A549 (cell line): ENCODE measurements around the gene WSCD2. TPM values are rescaled to one million over a fixed set of nuclear protein-coding genes. Genes with fewer than 3 reads are reported as not detected.

Experiments used
- ATAC-seq, 2 experiments: fragments of 200-7000 bp in 1 of 2; fragments of >200 bp in 1 of 2; cut with Nextera tagmentation in 1 of 2; cut with Tn5 transposase in 1 of 2; 3 replicates each; pipeline versions ENCODE4 v1.8.0 to v1.9.1; 2018 to 2020; ENCODE audit warnings: mild to moderate bottlenecking in 1 of 2, moderate library complexity in 1 of 2
- CTCF ChIA-PET: fragments of 300-600 bp; sonication (Branson Sonifier 250); formaldehyde crosslinking; extraction: SDS; loops from one replicate; lab custom pipeline; 2021; ENCODE audit warnings: antibody characterized with exemption, inconsistent platforms; lab: Yijun Ruan, JAX
- POLR2A ChIA-PET: fragments of 350-600 bp; formaldehyde crosslinking; extraction: SDS; loops from one replicate; lab custom pipeline; 2021; ENCODE audit warnings: antibody characterized with exemption, inconsistent platforms; lab: Yijun Ruan, JAX
- DNase-seq, 2 experiments: peaks; one replicate each; pipeline versions ENCODE4 v3.0.0 to v3.0.0-alpha.2; 2011 to 2016; ENCODE audit warnings: low read depth in 1 of 2, low spot score in 1 of 2
- FAIRE-seq: peaks from 2 replicates; lab custom pipeline; 2011; peaks lifted over from hg19 to GRCh38; lab: Jason Lieb, UNC
- H3K27ac ChIP-seq, 2 experiments: fragments of >200 bp; sonication (Bioruptor Twin); formaldehyde crosslinking; 3 replicates each; pipeline ENCODE4 v1.5.1; 2016 to 2017
- H3K4me1 ChIP-seq: fragments of >200 bp; sonication (Bioruptor Twin); formaldehyde crosslinking; 3 replicates; pipeline ENCODE4 v1.6.1; 2016
- H3K4me2 ChIP-seq: fragments of >200 bp; sonication (Bioruptor Twin); formaldehyde crosslinking; 3 replicates; pipeline ENCODE4 v1.6.1; 2016
- H3K4me3 ChIP-seq: fragments of >200 bp; sonication (Bioruptor Twin); formaldehyde crosslinking; 3 replicates; pipeline ENCODE4 v1.5.1; 2016
- H3K9me3 ChIP-seq: fragments of >200 bp; sonication (Bioruptor Twin); formaldehyde crosslinking; 3 replicates; pipeline ENCODE4 v1.6.1; 2016
- CBX8 ChIP-seq: fragments of 200-600 bp; sonication (generic); IDR thresholded peaks from 2 replicates; pipeline ENCODE4 v1.6.1; 2016
- CEBPB ChIP-seq, 2 experiments: fragments of >200 bp in 1 of 2; sonication (Bioruptor Twin) in 1 of 2; formaldehyde crosslinking in 1 of 2; IDR thresholded peaks; 2 replicates each; pipeline ENCODE4 v1.6.1; 2012 to 2016
- CHD2 ChIP-seq: fragments of 150-350 bp; IDR thresholded peaks from 2 replicates; pipeline ENCODE4 v1.6.1; 2014; ENCODE audit warnings: low read length; ENCODE audit not compliant: partially characterized antibody
- CHD4 ChIP-seq: fragments of 200-600 bp; sonication (generic); IDR thresholded peaks from 2 replicates; pipeline ENCODE4 v1.6.1; 2016; ENCODE audit warnings: antibody characterized with exemption, mild to moderate bottlenecking, borderline replicate concordance
- ESRRA ChIP-seq: fragments of 150-350 bp; IDR thresholded peaks from 2 replicates; pipeline ENCODE4 v1.6.1; 2014; ENCODE audit warnings: mild to moderate bottlenecking, low read length, borderline replicate concordance
- FOSB ChIP-seq: fragments of 250-450 bp; sonication (Bioruptor Pico); IDR thresholded peaks from 2 replicates; pipeline ENCODE4 v1.5.0; 2020; ENCODE audit warnings: mild to moderate bottlenecking, moderate library complexity
- HDAC2 ChIP-seq: fragments of 200-600 bp; sonication (generic); IDR thresholded peaks from 2 replicates; pipeline ENCODE4 v1.6.1; 2016
- HOXB13 ChIP-seq: fragments of 250-450 bp; sonication (Bioruptor Pico); IDR thresholded peaks from 2 replicates; pipeline ENCODE4 v1.5.0; 2020; ENCODE audit warnings: low read depth, mild to moderate bottlenecking, moderate library complexity
- HOXB5 ChIP-seq: fragments of 250-450 bp; sonication (Bioruptor Pico); IDR thresholded peaks from 2 replicates; pipeline ENCODE4 v1.5.0; 2020; ENCODE audit warnings: mild to moderate bottlenecking, moderate library complexity
- MAFK ChIP-seq: fragments of 450-650 bp; IDR thresholded peaks from 2 replicates; pipeline ENCODE4 v1.6.1; 2014; ENCODE audit not compliant: partially characterized antibody
- NFE2L2 ChIP-seq: fragments of 150-350 bp; conservative IDR thresholded peaks from 2 replicates; pipeline ENCODE4 v1.6.1; 2014; ENCODE audit warnings: low read length
- NPAS2 ChIP-seq: fragments of 250-450 bp; sonication (Bioruptor Pico); IDR thresholded peaks from 2 replicates; pipeline ENCODE4 v1.8.0; 2022; ENCODE audit warnings: mild to moderate bottlenecking, moderate library complexity, borderline replicate concordance
- POLR2AphosphoS2 ChIP-seq: conservative IDR thresholded peaks from 2 replicates; pipeline ENCODE4 v1.6.1; 2012; ENCODE audit warnings: low read length, improper control_type of control experiment, inconsistent platforms
- RCOR1 ChIP-seq: fragments of 150-350 bp; IDR thresholded peaks from 2 replicates; pipeline ENCODE4 v1.6.1; 2014; ENCODE audit warnings: antibody characterized with exemption, low read length, low read depth
- RFX5 ChIP-seq: fragments of 450-650 bp; IDR thresholded peaks from 2 replicates; pipeline ENCODE4 v1.7.1; 2014; ENCODE audit warnings: antibody characterized with exemption, mild to moderate bottlenecking, moderate library complexity
- TFCP2L1 ChIP-seq: fragments of 250-450 bp; sonication (Bioruptor Pico); IDR thresholded peaks from 2 replicates; pipeline ENCODE4 v1.5.0; 2021; ENCODE audit warnings: mild to moderate bottlenecking
- ZC3H11A ChIP-seq: fragments of 450-650 bp; IDR thresholded peaks from 2 replicates; pipeline ENCODE4 v1.6.1; 2014; ENCODE audit warnings: antibody characterized with exemption, mild to moderate bottlenecking
- ZFP36 ChIP-seq: fragments of 450-650 bp; IDR thresholded peaks from 2 replicates; pipeline ENCODE4 v1.6.1; 2014; ENCODE audit warnings: borderline replicate concordance; ENCODE audit not compliant: partially characterized antibody
- WGBS: methylation state at CpG from one replicate; pipeline ENCODE4 v1.1.6; 2017; ENCODE audit errors: missing lambda C conversion rate; 5-methylcytosine and 5-hydroxymethylcytosine counted together
- polyA plus RNA-seq, 4 experiments: library from polyadenylated mRNA; depleted of rRNA in 3 of 4; stranded (reverse); fragments of >200 nt; fragmentation: RNase III in 1 of 4; extraction: RNeasy Plus Mini Kit Qiagen cat#74134 plus additional on column Dnase treatment in 1 of 4; gene quantifications; 2 replicates in 3 of 4; 3 replicates in 1 of 4; pipeline ENCODE4 v1.2.3, GENCODE V29; 2011 to 2017
- TF ChIP-seq, protein P1 (sequence below): fragments of 150-350 bp; IDR thresholded peaks from 2 replicates; pipeline ENCODE4 v1.6.1; 2014; ENCODE audit warnings: low read depth, mild to moderate bottlenecking, low read length
- TF ChIP-seq, protein P2 (sequence below): fragments of 250-450 bp; sonication (Bioruptor Pico); IDR thresholded peaks from 2 replicates; pipeline ENCODE4 v1.5.0; 2020; ENCODE audit warnings: low read depth, mild to moderate bottlenecking, moderate library complexity
- TF ChIP-seq, protein P3 (sequence below): IDR thresholded peaks from 2 replicates; pipeline ENCODE4 v1.6.1; 2012; ENCODE audit warnings: low read depth, borderline replicate concordance
- TF ChIP-seq, protein P4 (sequence below): fragments of >200 bp; sonication (Bioruptor Twin); formaldehyde crosslinking; IDR thresholded peaks from 3 replicates; pipeline ENCODE4 v1.5.1; 2016
- TF ChIP-seq, protein P5 (sequence below): fragments of 450-650 bp; IDR thresholded peaks from 2 replicates; pipeline ENCODE4 v1.6.1; 2014; ENCODE audit warnings: antibody characterized with exemption
- TF ChIP-seq, protein P6 (sequence below): fragments of 200-600 bp; sonication (generic); IDR thresholded peaks from 2 replicates; pipeline ENCODE4 v1.6.1; 2016; ENCODE audit warnings: antibody characterized with exemption, mild to moderate bottlenecking, moderate library complexity

The WSCD2 gene
- polyA plus RNA-seq, 2 of the 4 experiments (the other 2 are of a cell fraction): not detected

DNA sequence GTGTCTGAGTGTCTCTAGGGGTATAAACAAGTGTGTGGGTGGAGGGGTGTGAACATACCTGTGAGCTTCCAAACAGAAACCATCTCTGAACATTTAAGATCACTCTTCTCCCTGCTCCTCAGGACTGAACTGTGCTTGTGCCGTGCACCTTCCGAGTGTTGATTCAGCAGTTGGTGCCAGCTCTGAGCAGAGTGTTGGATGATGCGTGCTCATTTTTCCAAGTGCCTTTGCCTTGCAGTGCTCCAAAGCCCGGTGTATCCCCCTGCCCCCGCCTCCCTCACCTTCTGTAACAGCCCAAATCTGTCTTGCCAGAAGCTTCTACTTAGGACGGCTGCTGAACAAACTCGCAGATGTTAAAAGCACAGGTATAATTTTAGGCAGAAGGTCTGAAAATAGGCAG is 4.4 kb downstream of the WSCD2 start:
- ChIA-PET CTCF (no interaction called here), POLR2A (no interaction called here)
- WGBS: 5% methylated on average over 7 of the region's 7 CpGs
- Histone ChIP-seq H3K4me1 (0 out of 3 replicates have a peak, but pooled peaks cover 3% of the 10 kb centered on the region), H3K4me2 (no peak overlapping the region), H3K4me3 (no peak overlapping the region), H3K27ac (no peak overlapping the region), H3K9me3 (no peaks in the 10 kb centered on the region)
- no peak for DNase-seq
- FAIRE-seq: no peak
- TF ChIP-seq NFE2L2: no peak
- TF ChIP-seq CHD4: no peak
- no peak for TF ChIP-seq HOXB13
- no peak for TF ChIP-seq MAFK
- no peak for TF ChIP-seq CHD2
- no peak for ATAC-seq

DNA sequence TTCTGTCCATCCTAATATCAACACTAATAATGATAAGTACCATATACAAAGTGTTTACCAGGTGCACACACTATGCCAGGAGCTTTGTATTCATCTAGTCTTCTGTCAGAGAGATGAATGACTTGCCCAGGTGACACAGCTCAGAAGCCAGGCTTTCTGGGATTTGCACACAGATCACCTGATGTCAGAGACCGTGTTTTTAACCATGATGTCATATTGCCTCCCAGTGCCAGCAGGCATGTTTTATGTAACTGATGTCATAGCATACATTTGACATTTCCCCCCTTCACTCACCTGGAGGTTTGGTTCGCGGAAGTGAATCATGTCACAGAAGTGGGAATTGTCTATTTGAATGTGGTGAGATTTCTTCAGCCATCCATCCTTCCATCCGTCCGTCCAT is 5.7 kb downstream of the WSCD2 start:
- H3K4me2 ChIP-seq: no peak overlapping the region
- CTCF ChIA-PET: interaction anchor here (0.9 to 1.7 kb wide), 2 partner anchors 13 to 22 kb away, joined by 3 to 4 read pairs; no protein-coding TSS in a partner anchor
- ATAC-seq: no peak
- H3K4me1 ChIP-seq: no peaks in the 10 kb centered on the region
- H3K9me3 ChIP-seq: no peaks in the 10 kb centered on the region
- H3K27ac ChIP-seq: no peak overlapping the region
- DNase-seq: no peak
- no peak for FAIRE-seq
- POLR2A ChIA-PET: no interaction called here
- TF ChIP-seq POLR2AphosphoS2: no peak
- TF ChIP-seq HOXB5 (CRISPR knock-in tag): no peak
- TF ChIP-seq, protein P1, sequence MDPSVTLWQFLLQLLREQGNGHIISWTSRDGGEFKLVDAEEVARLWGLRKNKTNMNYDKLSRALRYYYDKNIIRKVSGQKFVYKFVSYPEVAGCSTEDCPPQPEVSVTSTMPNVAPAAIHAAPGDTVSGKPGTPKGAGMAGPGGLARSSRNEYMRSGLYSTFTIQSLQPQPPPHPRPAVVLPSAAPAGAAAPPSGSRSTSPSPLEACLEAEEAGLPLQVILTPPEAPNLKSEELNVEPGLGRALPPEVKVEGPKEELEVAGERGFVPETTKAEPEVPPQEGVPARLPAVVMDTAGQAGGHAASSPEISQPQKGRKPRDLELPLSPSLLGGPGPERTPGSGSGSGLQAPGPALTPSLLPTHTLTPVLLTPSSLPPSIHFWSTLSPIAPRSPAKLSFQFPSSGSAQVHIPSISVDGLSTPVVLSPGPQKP: no peak
- TF ChIP-seq, protein P2, sequence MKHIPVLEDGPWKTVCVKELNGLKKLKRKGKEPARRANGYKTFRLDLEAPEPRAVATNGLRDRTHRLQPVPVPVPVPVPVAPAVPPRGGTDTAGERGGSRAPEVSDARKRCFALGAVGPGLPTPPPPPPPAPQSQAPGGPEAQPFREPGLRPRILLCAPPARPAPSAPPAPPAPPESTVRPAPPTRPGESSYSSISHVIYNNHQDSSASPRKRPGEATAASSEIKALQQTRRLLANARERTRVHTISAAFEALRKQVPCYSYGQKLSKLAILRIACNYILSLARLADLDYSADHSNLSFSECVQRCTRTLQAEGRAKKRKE (CRISPR knock-in tag): no peak
- TF ChIP-seq, protein P3, sequence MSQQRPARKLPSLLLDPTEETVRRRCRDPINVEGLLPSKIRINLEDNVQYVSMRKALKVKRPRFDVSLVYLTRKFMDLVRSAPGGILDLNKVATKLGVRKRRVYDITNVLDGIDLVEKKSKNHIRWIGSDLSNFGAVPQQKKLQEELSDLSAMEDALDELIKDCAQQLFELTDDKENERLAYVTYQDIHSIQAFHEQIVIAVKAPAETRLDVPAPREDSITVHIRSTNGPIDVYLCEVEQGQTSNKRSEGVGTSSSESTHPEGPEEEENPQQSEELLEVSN: no peak
- no peak for TF ChIP-seq HDAC2
- TF ChIP-seq, protein P4, sequence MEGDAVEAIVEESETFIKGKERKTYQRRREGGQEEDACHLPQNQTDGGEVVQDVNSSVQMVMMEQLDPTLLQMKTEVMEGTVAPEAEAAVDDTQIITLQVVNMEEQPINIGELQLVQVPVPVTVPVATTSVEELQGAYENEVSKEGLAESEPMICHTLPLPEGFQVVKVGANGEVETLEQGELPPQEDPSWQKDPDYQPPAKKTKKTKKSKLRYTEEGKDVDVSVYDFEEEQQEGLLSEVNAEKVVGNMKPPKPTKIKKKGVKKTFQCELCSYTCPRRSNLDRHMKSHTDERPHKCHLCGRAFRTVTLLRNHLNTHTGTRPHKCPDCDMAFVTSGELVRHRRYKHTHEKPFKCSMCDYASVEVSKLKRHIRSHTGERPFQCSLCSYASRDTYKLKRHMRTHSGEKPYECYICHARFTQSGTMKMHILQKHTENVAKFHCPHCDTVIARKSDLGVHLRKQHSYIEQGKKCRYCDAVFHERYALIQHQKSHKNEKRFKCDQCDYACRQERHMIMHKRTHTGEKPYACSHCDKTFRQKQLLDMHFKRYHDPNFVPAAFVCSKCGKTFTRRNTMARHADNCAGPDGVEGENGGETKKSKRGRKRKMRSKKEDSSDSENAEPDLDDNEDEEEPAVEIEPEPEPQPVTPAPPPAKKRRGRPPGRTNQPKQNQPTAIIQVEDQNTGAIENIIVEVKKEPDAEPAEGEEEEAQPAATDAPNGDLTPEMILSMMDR: no peak
- TF ChIP-seq FOSB (CRISPR knock-in tag): no peak
- TF ChIP-seq MAFK: no peak
- TF ChIP-seq TFCP2L1 (CRISPR knock-in tag): no peak
- TF ChIP-seq, all 56 proteins: peak for 0
- H3K4me3 ChIP-seq: no peak overlapping the region
- WGBS: 40% methylated on average over 5 of the region's 5 CpGs

DNA sequence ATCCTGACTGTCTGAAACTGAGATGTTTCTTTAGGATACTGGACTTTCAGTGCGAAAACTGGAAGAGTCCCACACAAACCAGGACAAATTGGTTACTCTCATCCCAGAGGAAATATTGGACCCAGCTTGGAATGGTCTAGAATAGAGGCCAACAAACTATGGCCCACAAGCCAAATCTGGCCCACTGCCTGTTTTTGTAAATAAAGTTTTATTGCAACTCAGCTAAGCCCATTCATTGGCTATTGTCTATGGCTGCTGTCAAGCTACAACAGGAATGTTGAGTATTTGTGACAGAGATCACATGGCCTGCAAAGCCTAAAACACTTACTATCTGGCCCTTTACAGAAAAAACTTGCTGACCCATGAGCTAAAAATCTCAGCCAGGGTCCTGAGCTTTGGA is 6.5 kb downstream of the WSCD2 start:
- Histone ChIP-seq H3K4me1 (no peaks in the 10 kb centered on the region), H3K4me2 (no peak overlapping the region), H3K27ac (no peak overlapping the region), H3K9me3 (no peaks in the 10 kb centered on the region), H3K4me3 (no peak overlapping the region)
- 0% methylated on average over 1 of the region's 1 CpG for WGBS
- ChIA-PET POLR2A (no interaction called here), CTCF (interaction anchor here (1.7 kb wide), 1 partner anchor 12 kb away, joined by 4 read pairs; no protein-coding TSS in a partner anchor)
- no peak for TF ChIP-seq FOSB (CRISPR knock-in tag)
- no peak for TF ChIP-seq NFE2L2
- TF ChIP-seq CEBPB (IDR thresholded peaks at IDR 0.05): no peak
- TF ChIP-seq RCOR1: no peak
- no peak for TF ChIP-seq ZC3H11A
- TF ChIP-seq, protein P5, sequence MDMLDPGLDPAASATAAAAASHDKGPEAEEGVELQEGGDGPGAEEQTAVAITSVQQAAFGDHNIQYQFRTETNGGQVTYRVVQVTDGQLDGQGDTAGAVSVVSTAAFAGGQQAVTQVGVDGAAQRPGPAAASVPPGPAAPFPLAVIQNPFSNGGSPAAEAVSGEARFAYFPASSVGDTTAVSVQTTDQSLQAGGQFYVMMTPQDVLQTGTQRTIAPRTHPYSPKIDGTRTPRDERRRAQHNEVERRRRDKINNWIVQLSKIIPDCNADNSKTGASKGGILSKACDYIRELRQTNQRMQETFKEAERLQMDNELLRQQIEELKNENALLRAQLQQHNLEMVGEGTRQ: no peak
- TF ChIP-seq ESRRA: no peak
- TF ChIP-seq, protein P6, sequence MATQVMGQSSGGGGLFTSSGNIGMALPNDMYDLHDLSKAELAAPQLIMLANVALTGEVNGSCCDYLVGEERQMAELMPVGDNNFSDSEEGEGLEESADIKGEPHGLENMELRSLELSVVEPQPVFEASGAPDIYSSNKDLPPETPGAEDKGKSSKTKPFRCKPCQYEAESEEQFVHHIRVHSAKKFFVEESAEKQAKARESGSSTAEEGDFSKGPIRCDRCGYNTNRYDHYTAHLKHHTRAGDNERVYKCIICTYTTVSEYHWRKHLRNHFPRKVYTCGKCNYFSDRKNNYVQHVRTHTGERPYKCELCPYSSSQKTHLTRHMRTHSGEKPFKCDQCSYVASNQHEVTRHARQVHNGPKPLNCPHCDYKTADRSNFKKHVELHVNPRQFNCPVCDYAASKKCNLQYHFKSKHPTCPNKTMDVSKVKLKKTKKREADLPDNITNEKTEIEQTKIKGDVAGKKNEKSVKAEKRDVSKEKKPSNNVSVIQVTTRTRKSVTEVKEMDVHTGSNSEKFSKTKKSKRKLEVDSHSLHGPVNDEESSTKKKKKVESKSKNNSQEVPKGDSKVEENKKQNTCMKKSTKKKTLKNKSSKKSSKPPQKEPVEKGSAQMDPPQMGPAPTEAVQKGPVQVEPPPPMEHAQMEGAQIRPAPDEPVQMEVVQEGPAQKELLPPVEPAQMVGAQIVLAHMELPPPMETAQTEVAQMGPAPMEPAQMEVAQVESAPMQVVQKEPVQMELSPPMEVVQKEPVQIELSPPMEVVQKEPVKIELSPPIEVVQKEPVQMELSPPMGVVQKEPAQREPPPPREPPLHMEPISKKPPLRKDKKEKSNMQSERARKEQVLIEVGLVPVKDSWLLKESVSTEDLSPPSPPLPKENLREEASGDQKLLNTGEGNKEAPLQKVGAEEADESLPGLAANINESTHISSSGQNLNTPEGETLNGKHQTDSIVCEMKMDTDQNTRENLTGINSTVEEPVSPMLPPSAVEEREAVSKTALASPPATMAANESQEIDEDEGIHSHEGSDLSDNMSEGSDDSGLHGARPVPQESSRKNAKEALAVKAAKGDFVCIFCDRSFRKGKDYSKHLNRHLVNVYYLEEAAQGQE: no peak
- TF ChIP-seq RFX5: no peak
- TF ChIP-seq CBX8: no peak
- no peak for TF ChIP-seq ZFP36
- no peak for TF ChIP-seq NPAS2
- ATAC-seq: no peak
- no peak for FAIRE-seq
- no peak for DNase-seq
